H1 (cell line): ENCODE data around the gene SYNDIG1. TPM values are rescaled to one million over a fixed set of nuclear protein-coding genes. Genes with fewer than 3 reads are reported as not detected.

ENCODE experiments used
- CTCF ChIA-PET: fragments of 300-600 bp; sonication (Branson Sonifier 250); formaldehyde crosslinking; loops from one replicate; lab custom pipeline; 2021; ENCODE audit not compliant: partially characterized antibody; lab: Charles Lee
- POLR2A ChIA-PET: fragments of 300-600 bp; sonication (Branson Sonifier 250); formaldehyde crosslinking; loops from one replicate; lab custom pipeline; 2021; ENCODE audit warnings: inconsistent platforms; ENCODE audit not compliant: partially characterized antibody; lab: Charles Lee
- DNase-seq, 2 experiments: peaks; one replicate each; pipeline versions ENCODE4 v3.0.0 to v3.0.0-alpha.2; 2010 to 2022; ENCODE audit warnings: low spot score in 2 of 2, low read depth in 1 of 2, mixed read lengths in 1 of 2
- FAIRE-seq: peaks from 2 replicates; lab custom pipeline; 2011; peaks lifted over from hg19 to GRCh38; lab: Jason Lieb, UNC
- H2AFZ ChIP-seq: 2 replicates; pipeline ENCODE4 v1.8.1; 2012; ENCODE audit warnings: low read length, inconsistent platforms
- H2AK5ac ChIP-seq: 2 replicates; pipeline ENCODE4 v1.6.1; 2013; ENCODE audit warnings: low read depth, low read length
- H2BK120ac ChIP-seq: replicated peaks from 2 replicates; pipeline ENCODE3; 2013; ENCODE audit warnings: low read depth, low read length, inconsistent platforms
- H2BK12ac ChIP-seq: 2 replicates; pipeline ENCODE4 v1.6.1; 2013; ENCODE audit warnings: low read depth, low read length
- H2BK15ac ChIP-seq: 2 replicates; pipeline ENCODE4 v1.6.1; 2013; ENCODE audit warnings: low read length
- H2BK20ac ChIP-seq: 2 replicates; pipeline ENCODE4 v1.6.1; 2013; ENCODE audit warnings: low read length
- H2BK5ac ChIP-seq: 2 replicates; pipeline ENCODE4 v1.6.1; 2013; ENCODE audit warnings: low read depth, low read length
- H3K14ac ChIP-seq: 2 replicates; pipeline ENCODE4 v1.6.1; 2013; ENCODE audit warnings: inconsistent platforms; ENCODE audit not compliant: insufficient read length
- H3K18ac ChIP-seq: 2 replicates; pipeline ENCODE4 v1.6.1; 2013; ENCODE audit warnings: low read length; ENCODE audit errors: extremely low read depth
- H3K23ac ChIP-seq: 2 replicates; pipeline ENCODE4 v1.6.1; 2013; ENCODE audit warnings: inconsistent platforms; ENCODE audit not compliant: insufficient read length
- H3K23me2 ChIP-seq: 2 replicates; pipeline ENCODE4 v1.6.1; 2013; ENCODE audit warnings: low read depth, low read length
- H3K27ac ChIP-seq: 2 replicates; pipeline ENCODE4 v1.6.1; 2011; ENCODE audit warnings: low read depth, low read length, inconsistent platforms
- H3K27me3 ChIP-seq, 4 experiments: replicated peaks in 1 of 4; 1 replicate in 1 of 4; 2 replicates in 3 of 4; pipeline versions ENCODE4 v1.6.1 to v1.8.1; 2011 to 2013; ENCODE audit warnings: low read length in 3 of 4, mild to moderate bottlenecking in 3 of 4, inconsistent platforms in 2 of 4, mixed read lengths in 2 of 4, moderate library complexity in 1 of 4; ENCODE audit not compliant: control insufficient read depth in 3 of 4, insufficient read depth in 3 of 4; ENCODE audit errors: extremely low read depth in 1 of 4
- H3K36me3 ChIP-seq, 4 experiments: 2 replicates each; pipeline versions ENCODE4 v1.6.1 to v1.8.1; 2011 to 2013; ENCODE audit warnings: mild to moderate bottlenecking in 4 of 4, low read length in 3 of 4, moderate library complexity in 2 of 4, control low read depth in 1 of 4, inconsistent platforms in 1 of 4; ENCODE audit not compliant: insufficient read depth in 4 of 4, control insufficient read depth in 2 of 4
- H3K4ac ChIP-seq: replicated peaks from 2 replicates; pipeline ENCODE3; 2013; ENCODE audit warnings: low read length, low read depth, mixed read lengths, inconsistent platforms; ENCODE audit not compliant: insufficient read length
- H3K4me1 ChIP-seq, 4 experiments: replicated peaks in 1 of 4; 1 replicate in 1 of 4; 2 replicates in 3 of 4; pipeline versions ENCODE4 v1.6.1 to v1.8.1; 2011 to 2013; ENCODE audit warnings: low read length in 3 of 4, inconsistent platforms in 2 of 4, mixed read lengths in 1 of 4; ENCODE audit not compliant: insufficient read depth in 4 of 4, control insufficient read depth in 3 of 4
- H3K4me2 ChIP-seq, 2 experiments: 2 replicates each; pipeline versions ENCODE4 v1.6.1 to v1.8.1; 2011 to 2013; ENCODE audit warnings: low read depth in 2 of 2, low read length in 2 of 2, control low read depth in 1 of 2, inconsistent platforms in 1 of 2, mild to moderate bottlenecking in 1 of 2; ENCODE audit not compliant: insufficient read depth in 1 of 2
- H3K4me3 ChIP-seq, 4 experiments: fragments of 200-600, 300-600 bp in 1 of 4; sonication (generic), shearing (Covaris generic), sonication (Bioruptor Twin) in 1 of 4; 2 replicates each; pipeline versions ENCODE4 v1.5.1 to v1.8.1; 2011 to 2016; ENCODE audit warnings: low read length in 4 of 4, low read depth in 3 of 4, control low read depth in 2 of 4, inconsistent platforms in 2 of 4, mild to moderate bottlenecking in 2 of 4, mixed read lengths in 1 of 4, moderate library complexity in 1 of 4; ENCODE audit not compliant: insufficient read depth in 2 of 4; ENCODE audit errors: extremely low read depth in 1 of 4
- H3K56ac ChIP-seq: replicated peaks from 2 replicates; pipeline ENCODE3; 2013; ENCODE audit warnings: low read depth, mild to moderate bottlenecking, mixed read lengths, low read length, inconsistent platforms; ENCODE audit not compliant: insufficient read length
- H3K79me1 ChIP-seq: 2 replicates; pipeline ENCODE4 v1.6.1; 2013; ENCODE audit warnings: low read depth, low read length, control low read depth
- H3K79me2 ChIP-seq, 2 experiments: 2 replicates each; pipeline versions ENCODE4 v1.6.1 to v1.8.1; 2012 to 2013; ENCODE audit warnings: low read length in 2 of 2, mild to moderate bottlenecking in 2 of 2, inconsistent platforms in 1 of 2; ENCODE audit not compliant: insufficient read depth in 2 of 2, control insufficient read depth in 1 of 2
- H3K9ac ChIP-seq, 4 experiments: replicated peaks in 1 of 4; 1 replicate in 1 of 4; 2 replicates in 3 of 4; pipeline versions ENCODE4 v1.6.1 to v1.8.1; 2011 to 2013; ENCODE audit warnings: low read depth in 3 of 4, low read length in 3 of 4, control low read depth in 2 of 4, mild to moderate bottlenecking in 2 of 4, moderate library complexity in 2 of 4, inconsistent platforms in 1 of 4; ENCODE audit errors: extremely low read depth in 1 of 4
- H3K9me3 ChIP-seq, 2 experiments: 2 replicates each; pipeline versions ENCODE4 v1.6.1 to v1.8.1; 2012 to 2013; ENCODE audit warnings: mild to moderate bottlenecking in 2 of 2, moderate library complexity in 2 of 2, control low read depth in 1 of 2, inconsistent platforms in 1 of 2, low read depth in 1 of 2, low read length in 1 of 2, mixed read lengths in 1 of 2; ENCODE audit not compliant: insufficient read depth in 2 of 2
- H4K20me1 ChIP-seq, 2 experiments: replicated peaks in 1 of 2; 2 replicates each; pipeline versions ENCODE3 to v1.8.1; 2011 to 2013; ENCODE audit warnings: inconsistent platforms in 2 of 2, low read length in 2 of 2, mild to moderate bottlenecking in 1 of 2; ENCODE audit not compliant: insufficient read depth in 2 of 2, control insufficient read depth in 1 of 2
- H4K5ac ChIP-seq: 2 replicates; pipeline ENCODE4 v1.6.1; 2013; ENCODE audit warnings: low read length, low read depth, mixed read lengths, inconsistent platforms; ENCODE audit not compliant: insufficient read length
- H4K8ac ChIP-seq: 2 replicates; pipeline ENCODE4 v1.8.0; 2013; ENCODE audit warnings: mild to moderate bottlenecking, moderate library complexity, low read length, inconsistent platforms; ENCODE audit not compliant: insufficient read depth; ENCODE audit errors: extremely low read depth
- H4K91ac ChIP-seq: replicated peaks from 2 replicates; pipeline ENCODE3; 2013; ENCODE audit warnings: low read length, mixed read lengths, inconsistent platforms; ENCODE audit not compliant: insufficient read length
- CTCF ChIP-seq, 3 experiments: IDR thresholded peaks; 1 replicate in 2 of 3; 2 replicates in 1 of 3; pipeline versions ENCODE4 v1.5.1 to v1.6.1; 2011; ENCODE audit warnings: low read length in 3 of 3, mild to moderate bottlenecking in 3 of 3, inconsistent platforms in 2 of 3, low read depth in 1 of 3, moderate library complexity in 1 of 3; ENCODE audit not compliant: insufficient read depth in 1 of 3; ENCODE audit errors: control extremely low read depth in 1 of 3
- RAD21 ChIP-seq, 2 experiments: IDR thresholded peaks in 1 of 2; conservative IDR thresholded peaks in 1 of 2; 2 replicates each; pipeline ENCODE4 v1.6.1; 2011; ENCODE audit warnings: low read depth in 2 of 2, low read length in 2 of 2, improper control_type of control experiment in 1 of 2, inconsistent platforms in 1 of 2, mild to moderate bottlenecking in 1 of 2, moderate library complexity in 1 of 2
- TAF1 ChIP-seq: IDR thresholded peaks from 2 replicates; pipeline ENCODE4 v1.6.1; 2011; ENCODE audit warnings: mild to moderate bottlenecking, low read depth, low read length
- WGBS, 2 experiments: shearing (Covaris generic) in 1 of 2; methylation state at CpG; one replicate each; pipeline versions ENCODE4 v1.1.6 to v1.1.7; 2013 to 2015; ENCODE audit warnings: low lambda C conversion rate in 2 of 2, mixed read lengths in 2 of 2, inconsistent platforms in 1 of 2, low coverage in 1 of 2, missing lambda C conversion rate in 1 of 2; ENCODE audit not compliant: insufficient replicate concordance in 2 of 2, insufficient coverage in 1 of 2, insufficient read length in 1 of 2; ENCODE audit errors: extremely low coverage in 1 of 2, missing lambda C conversion rate in 1 of 2; 5-methylcytosine and 5-hydroxymethylcytosine counted together
- polyA plus RNA-seq, 7 experiments: library from polyadenylated mRNA; depleted of rRNA in 3 of 7; stranded (reverse) in 5 of 7; unstranded in 2 of 7; fragments of >200 nt in 5 of 7; fragments of 200-250 nt in 2 of 7; gene quantifications; 1 replicate in 5 of 7; 2 replicates in 1 of 7; 4 replicates in 1 of 7; pipeline versions ENCODE4 v1.2.1 to v1.2.3, GENCODE V29; 2011 to 2013; ENCODE audit warnings: missing spikeins in 2 of 7, mixed read lengths in 2 of 7
- total RNA-seq: library from RNA; stranded (reverse); fragmentation: NEBNext Ultra II Directional; extraction: Animal tissue kit (Norgen Biotek cat#: 25700); gene quantifications from 2 replicates; pipeline ENCODE4 v1.2.1, GENCODE V29; 2021

The SYNDIG1 gene
- total and polyA plus RNA-seq, 2 of the 8 experiments (the other 6 are each of a cell fraction or from before 2014, with no cell fraction given): 6.5 to 7.8 TPM

DNA sequence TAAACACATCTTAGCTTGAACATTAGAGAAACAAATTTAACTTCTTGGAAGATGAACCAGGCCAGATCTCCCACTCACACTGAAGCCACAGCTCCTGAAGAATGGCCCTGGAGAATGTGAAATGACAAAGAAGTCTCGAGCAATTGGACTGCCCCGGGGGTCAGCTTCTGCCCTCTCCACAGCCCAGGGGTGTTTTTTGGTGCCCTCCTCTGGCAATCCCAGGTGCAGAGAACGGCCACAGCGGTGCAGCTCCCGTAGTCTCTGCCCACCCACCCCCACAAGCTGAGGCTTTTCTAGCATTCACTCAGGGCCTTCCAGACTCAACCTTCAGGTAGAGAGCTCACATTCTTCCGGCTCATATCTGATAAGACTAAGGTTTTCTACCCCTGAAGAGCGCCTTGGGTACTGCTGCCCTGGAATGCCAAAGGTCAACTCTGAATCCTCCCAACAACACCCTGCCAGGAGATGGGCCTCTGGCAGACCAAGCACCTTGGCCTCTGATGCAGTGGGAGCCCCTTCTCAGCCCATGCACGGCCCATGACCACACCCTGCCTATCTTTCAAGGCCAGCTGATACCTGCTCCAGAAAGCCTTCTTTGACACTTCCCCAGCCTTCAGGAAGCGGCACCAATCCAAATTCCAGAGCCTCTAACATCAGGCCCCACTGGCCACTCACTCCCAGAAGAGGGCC is 208.3 kb downstream of the SYNDIG1 start:
- no peak overlapping the region for H2BK5ac ChIP-seq
- H3K79me1 ChIP-seq: no peaks in the 10 kb centered on the region
- H3K27me3 ChIP-seq: no peaks in the 10 kb centered on the region
- H3K4me1 ChIP-seq: no peaks in the 10 kb centered on the region
- H2BK120ac ChIP-seq: no peak overlapping the region
- H2AFZ ChIP-seq: no peak overlapping the region
- H3K18ac ChIP-seq: no peak overlapping the region
- WGBS, 2 experiments: 82% methylated on average over 4 of the region's 9 CpGs; no CpG with 5 or more reads in 1 of the 2 experiments
- FAIRE-seq (no peak), DNase-seq (no peak)
- H3K9ac ChIP-seq: no peak overlapping the region
- H4K5ac ChIP-seq: no peak overlapping the region
- H2AK5ac ChIP-seq: no peak overlapping the region
- no peak overlapping the region for H2BK20ac ChIP-seq
- no peaks in the 10 kb centered on the region for H3K79me2 ChIP-seq
- CTCF ChIA-PET: interaction anchor here (0.7 to 2.5 kb wide), 5 partner anchors 8 to 221 kb away, joined by 3 to 10 read pairs (median 3); no protein-coding TSS in a partner anchor
- no peak overlapping the region for H3K4ac ChIP-seq
- H4K20me1 ChIP-seq: no peaks in the 10 kb centered on the region
- no peaks in the 10 kb centered on the region for H3K23me2 ChIP-seq
- H3K56ac ChIP-seq: no peak overlapping the region
- no peak overlapping the region for H2BK12ac ChIP-seq
- H3K14ac ChIP-seq: no peak overlapping the region
- H4K91ac ChIP-seq: no peak overlapping the region
- H3K23ac ChIP-seq: no peak overlapping the region
- no peak overlapping the region for H3K4me3 ChIP-seq
- H4K8ac ChIP-seq: no peak overlapping the region
- no peak overlapping the region for H2BK15ac ChIP-seq
- POLR2A ChIA-PET: no interaction called here
- H3K36me3 ChIP-seq: no peaks in the 10 kb centered on the region
- H3K9me3 ChIP-seq: no peaks in the 10 kb centered on the region
- no peak overlapping the region for H3K4me2 ChIP-seq
- H3K27ac ChIP-seq: no peak overlapping the region
- TF ChIP-seq CTCF (IDR thresholded peaks at IDR 0.05; ENCODE audit: control extremely low read depth in 1 of 3, insufficient read depth in 1 of 3, low read depth in 1 of 3, low read length in 3 of 3): peak; percentile 11 to 29 (median 28); a peak in 3 of 4 replicates
- no peak for TF ChIP-seq TAF1
- TF ChIP-seq RAD21 (IDR thresholded peaks at IDR 0.05 in 1 of 2, conservative IDR thresholded peaks at IDR 0.05 in 1 of 2; ENCODE audit: low read depth in 2 of 2, low read length in 2 of 2): peak; percentile 21 to 48
